H1 (cell line): ENCODE data around the gene SYMPK.

Experiments used
- BACH1 ChIP-seq: IDR thresholded peaks from 2 replicates; pipeline ENCODE4 v1.6.1; 2012; ENCODE audit warnings: low read length, improper control_type of control experiment
- EZH2 ChIP-seq: fragments of 200-600 bp; sonication (generic); IDR thresholded peaks from 2 replicates; pipeline ENCODE4 v1.7.1; 2012; ENCODE audit warnings: low read depth, mild to moderate bottlenecking, moderate library complexity, low read length, inconsistent platforms; ENCODE audit not compliant: severe bottlenecking
- POLR2A ChIP-seq, 2 experiments: IDR thresholded peaks; 1 replicate in 1 of 2; 2 replicates in 1 of 2; pipeline ENCODE4 v1.6.1; 2011; ENCODE audit warnings: low read depth in 2 of 2, low read length in 2 of 2, mild to moderate bottlenecking in 2 of 2; ENCODE audit errors: control extremely low read depth in 1 of 2
- POLR2AphosphoS5 ChIP-seq: IDR thresholded peaks from 2 replicates; pipeline ENCODE4 v1.6.1; 2011; ENCODE audit warnings: low read depth, low read length
- RAD21 ChIP-seq, 2 experiments: IDR thresholded peaks in 1 of 2; conservative IDR thresholded peaks in 1 of 2; 2 replicates each; pipeline ENCODE4 v1.6.1; 2011; ENCODE audit warnings: low read depth in 2 of 2, low read length in 2 of 2, improper control_type of control experiment in 1 of 2, inconsistent platforms in 1 of 2, mild to moderate bottlenecking in 1 of 2, moderate library complexity in 1 of 2
- SP1 ChIP-seq: IDR thresholded peaks from 2 replicates; pipeline ENCODE4 v1.6.1; 2011; ENCODE audit warnings: low read depth, low read length
- TF ChIP-seq, protein P1 (sequence below), 3 experiments: IDR thresholded peaks; 1 replicate in 2 of 3; 2 replicates in 1 of 3; pipeline versions ENCODE4 v1.5.1 to v1.6.1; 2011; ENCODE audit warnings: low read length in 3 of 3, mild to moderate bottlenecking in 3 of 3, inconsistent platforms in 2 of 3, low read depth in 1 of 3, moderate library complexity in 1 of 3; ENCODE audit not compliant: insufficient read depth in 1 of 3; ENCODE audit errors: control extremely low read depth in 1 of 3
- TF ChIP-seq, protein P2 (sequence below): IDR thresholded peaks from 2 replicates; pipeline ENCODE4 v1.6.1; 2012; ENCODE audit warnings: low read length, inconsistent platforms

DNA sequence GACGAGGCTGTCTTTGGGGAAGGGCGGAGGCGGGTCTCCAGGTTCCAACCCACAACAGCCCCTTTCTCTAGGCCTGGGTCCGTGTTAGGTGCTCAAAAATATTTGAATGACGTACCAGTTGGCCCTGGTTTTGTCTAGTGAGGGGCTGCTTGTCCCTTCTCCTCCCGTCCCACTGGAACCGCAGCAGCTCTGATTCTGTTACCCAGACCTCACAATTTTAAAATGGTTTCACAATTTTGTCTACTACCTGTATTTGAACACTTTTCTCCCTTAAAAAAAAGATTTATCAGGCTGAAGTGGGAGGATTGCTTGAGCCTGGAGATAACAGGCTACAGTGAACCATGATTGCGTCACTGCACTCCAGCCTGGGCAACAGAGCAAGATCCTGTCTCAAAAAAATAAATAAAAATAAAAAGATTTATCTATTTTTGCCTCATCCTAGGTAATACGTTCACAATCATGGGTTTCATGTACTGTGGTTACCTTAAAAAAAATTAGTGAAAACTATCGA lies 24.3 kb upstream of the SYMPK start:
- TF ChIP-seq, protein P1, sequence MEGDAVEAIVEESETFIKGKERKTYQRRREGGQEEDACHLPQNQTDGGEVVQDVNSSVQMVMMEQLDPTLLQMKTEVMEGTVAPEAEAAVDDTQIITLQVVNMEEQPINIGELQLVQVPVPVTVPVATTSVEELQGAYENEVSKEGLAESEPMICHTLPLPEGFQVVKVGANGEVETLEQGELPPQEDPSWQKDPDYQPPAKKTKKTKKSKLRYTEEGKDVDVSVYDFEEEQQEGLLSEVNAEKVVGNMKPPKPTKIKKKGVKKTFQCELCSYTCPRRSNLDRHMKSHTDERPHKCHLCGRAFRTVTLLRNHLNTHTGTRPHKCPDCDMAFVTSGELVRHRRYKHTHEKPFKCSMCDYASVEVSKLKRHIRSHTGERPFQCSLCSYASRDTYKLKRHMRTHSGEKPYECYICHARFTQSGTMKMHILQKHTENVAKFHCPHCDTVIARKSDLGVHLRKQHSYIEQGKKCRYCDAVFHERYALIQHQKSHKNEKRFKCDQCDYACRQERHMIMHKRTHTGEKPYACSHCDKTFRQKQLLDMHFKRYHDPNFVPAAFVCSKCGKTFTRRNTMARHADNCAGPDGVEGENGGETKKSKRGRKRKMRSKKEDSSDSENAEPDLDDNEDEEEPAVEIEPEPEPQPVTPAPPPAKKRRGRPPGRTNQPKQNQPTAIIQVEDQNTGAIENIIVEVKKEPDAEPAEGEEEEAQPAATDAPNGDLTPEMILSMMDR (IDR thresholded peaks at IDR 0.05; ENCODE audit: control extremely low read depth in 1 of 3, insufficient read depth in 1 of 3, low read depth in 1 of 3, low read length in 3 of 3) = no peak
- no peak for TF ChIP-seq EZH2
- TF ChIP-seq POLR2A (IDR thresholded peaks at IDR 0.05; ENCODE audit: control extremely low read depth in 1 of 2, low read depth in 2 of 2, low read length in 2 of 2) = no peak
- no peak for TF ChIP-seq SP1
- TF ChIP-seq, protein P2, sequence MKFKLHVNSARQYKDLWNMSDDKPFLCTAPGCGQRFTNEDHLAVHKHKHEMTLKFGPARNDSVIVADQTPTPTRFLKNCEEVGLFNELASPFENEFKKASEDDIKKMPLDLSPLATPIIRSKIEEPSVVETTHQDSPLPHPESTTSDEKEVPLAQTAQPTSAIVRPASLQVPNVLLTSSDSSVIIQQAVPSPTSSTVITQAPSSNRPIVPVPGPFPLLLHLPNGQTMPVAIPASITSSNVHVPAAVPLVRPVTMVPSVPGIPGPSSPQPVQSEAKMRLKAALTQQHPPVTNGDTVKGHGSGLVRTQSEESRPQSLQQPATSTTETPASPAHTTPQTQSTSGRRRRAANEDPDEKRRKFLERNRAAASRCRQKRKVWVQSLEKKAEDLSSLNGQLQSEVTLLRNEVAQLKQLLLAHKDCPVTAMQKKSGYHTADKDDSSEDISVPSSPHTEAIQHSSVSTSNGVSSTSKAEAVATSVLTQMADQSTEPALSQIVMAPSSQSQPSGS = no peak; the same call in 1 of the 2 replicates
- TF ChIP-seq RAD21 (IDR thresholded peaks at IDR 0.05 in 1 of 2, conservative IDR thresholded peaks at IDR 0.05 in 1 of 2; ENCODE audit: low read depth in 2 of 2, low read length in 2 of 2) = no peak
- TF ChIP-seq BACH1 = no peak
- TF ChIP-seq POLR2AphosphoS5 = no peak
